HG03025 (cell line): ENCODE results near the gene CDSN.
"Not testable (repeated sequence)": the region's sequence is repeated elsewhere in the genome, so short reads cannot be mapped to it uniquely, and the experiment has no call there.

Source experiments
- ATAC-seq: cut with Tn5 transposase; IDR thresholded peaks from one replicate; pipeline ENCODE4 v1.9.1; 2021; ENCODE audit warnings: mild to moderate bottlenecking, moderate library complexity; ENCODE audit not compliant: unreplicated experiment, low FRiP score

Gene CDSN

DNA sequence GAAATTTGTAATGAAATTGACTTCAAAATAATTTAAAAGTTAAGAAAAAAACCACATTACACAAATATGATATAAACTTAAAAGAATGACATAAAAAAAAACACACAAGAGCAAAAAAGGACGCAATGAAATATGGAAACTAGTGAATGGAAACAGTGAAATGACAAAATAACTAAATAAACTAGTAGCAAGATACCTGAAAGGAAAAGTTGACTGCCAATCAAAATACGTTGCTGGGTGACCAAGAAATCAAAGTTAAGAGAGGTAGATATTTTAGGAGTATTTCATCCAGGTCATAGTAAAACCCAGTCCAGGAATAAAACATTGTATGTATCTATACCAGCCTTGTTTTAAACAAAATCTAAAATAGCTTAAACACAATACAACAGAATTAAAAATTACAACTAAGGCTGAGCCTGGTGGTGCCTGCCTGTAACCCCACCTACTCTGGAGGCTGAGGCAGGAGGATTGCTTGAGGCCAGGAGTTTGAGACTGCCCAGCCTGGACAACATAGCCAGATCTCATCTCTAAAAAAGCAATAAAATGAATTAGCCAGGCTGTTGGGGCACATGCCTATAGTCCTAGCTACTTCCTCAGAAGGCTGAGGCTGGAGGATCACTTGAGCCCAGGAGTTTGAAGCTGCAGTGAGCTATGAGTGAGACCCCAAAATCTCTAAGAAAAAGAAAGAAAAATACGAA is 29.8 kb downstream of the CDSN start:
- no peak for ATAC-seq

DNA sequence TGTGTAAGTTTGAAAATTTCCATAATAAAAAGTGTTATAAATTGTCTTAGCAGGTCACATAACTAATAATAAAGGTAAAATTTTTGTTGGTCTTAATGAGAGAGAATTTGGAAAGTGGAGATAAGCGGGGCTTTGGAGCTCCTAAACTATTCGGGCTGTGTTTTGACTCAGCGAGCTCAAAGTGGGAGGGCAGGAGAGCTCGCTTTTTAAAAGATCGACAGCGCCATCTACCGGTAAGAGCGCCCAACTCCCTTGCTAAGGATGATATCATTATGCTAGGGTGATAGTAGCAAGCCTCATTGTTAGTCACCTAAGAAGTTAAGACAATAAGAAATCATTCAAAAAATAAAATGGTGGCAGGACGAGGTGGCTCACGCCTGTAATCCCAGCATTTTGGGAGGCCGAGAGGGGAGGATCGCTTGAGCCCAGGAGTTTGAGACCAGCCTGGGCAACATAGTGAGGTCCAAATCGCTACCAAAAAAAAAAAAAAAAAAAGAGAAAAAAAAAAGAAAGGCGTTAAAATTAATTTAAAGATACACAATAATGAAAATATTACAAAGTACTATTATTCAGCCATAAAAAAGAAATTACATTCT is 32.7 kb downstream of the CDSN start:
- no peak for ATAC-seq

DNA sequence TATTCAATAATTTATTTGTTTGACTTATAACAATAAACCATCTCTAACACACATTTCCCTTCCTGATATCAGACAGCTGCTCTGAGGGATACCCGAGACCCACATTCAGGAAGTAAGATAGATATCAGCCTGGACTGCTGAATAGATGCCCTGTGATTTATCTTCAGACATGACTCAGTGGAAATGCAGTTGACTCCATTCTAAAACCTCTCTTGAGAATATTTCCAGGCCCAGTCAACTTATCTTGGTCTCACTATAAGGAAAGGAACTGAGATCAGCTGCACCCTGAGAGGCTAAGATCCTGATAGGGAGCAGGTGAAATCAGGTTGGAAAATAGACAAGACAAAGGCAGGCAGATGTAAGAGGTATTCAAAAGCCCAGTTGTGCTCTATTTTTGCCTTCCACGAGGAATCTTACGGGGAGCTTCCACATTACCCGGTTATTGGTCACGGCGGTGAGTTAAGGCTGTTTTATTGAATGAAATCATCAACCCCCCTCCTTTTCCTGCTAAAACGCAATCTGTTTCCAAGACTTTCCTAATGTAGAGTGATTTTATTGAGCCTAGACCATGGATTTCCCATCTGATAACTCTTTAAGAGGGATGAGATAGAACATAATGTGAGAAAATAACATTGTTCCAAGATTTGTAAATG is 33.3 kb downstream of the CDSN start:
- no peak for ATAC-seq

DNA sequence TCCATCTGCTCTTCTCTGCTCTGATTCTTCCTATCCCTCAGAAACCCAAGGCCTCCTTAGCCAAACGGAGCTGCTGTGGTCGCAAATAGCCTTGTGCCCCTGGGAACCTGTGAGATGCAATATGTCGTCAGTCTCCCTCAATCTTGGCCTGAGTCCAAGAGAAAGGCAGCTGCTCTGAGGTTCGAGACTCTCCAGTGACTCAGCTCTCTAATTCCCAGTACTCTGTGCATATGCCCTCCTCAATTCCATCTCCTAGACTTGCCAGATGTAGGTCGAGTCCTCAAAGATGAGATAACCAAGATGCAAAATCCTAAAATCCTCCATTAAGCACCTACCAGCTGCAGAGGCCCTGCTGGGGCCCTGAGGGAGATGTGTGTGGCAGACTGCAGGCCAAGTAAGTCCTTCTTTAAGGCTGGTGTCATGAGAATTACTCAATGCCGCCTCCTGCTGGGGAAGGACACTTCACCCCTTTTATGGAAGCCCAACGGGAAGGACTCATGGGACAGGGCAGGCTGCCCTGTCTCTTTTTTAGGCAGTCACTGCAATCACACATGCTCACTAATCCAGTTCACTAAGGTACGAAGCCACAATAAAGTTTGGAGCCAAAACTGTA is 36.4 kb downstream of the CDSN start:
- ATAC-seq = no peak

DNA sequence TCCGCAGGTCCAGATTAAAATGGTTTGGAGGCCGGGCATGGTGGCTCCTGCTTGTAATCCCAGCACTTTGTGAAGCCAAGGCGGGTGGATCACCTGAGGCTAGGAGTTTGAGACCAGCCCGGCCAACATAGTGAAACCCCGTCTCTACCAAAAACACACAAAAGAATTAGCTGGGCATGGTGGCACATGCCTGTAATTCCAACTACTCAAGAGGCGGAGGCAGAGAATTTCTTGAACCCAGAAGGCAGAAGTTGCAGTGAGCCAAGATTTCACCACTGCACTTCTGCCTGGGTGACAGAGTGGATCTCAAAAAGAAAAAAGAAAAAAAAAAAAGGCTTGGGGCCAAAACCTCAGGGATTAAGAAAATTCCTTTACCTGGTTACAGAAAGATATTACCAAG is 38.4 kb downstream of the CDSN start:
- no peak for ATAC-seq

DNA sequence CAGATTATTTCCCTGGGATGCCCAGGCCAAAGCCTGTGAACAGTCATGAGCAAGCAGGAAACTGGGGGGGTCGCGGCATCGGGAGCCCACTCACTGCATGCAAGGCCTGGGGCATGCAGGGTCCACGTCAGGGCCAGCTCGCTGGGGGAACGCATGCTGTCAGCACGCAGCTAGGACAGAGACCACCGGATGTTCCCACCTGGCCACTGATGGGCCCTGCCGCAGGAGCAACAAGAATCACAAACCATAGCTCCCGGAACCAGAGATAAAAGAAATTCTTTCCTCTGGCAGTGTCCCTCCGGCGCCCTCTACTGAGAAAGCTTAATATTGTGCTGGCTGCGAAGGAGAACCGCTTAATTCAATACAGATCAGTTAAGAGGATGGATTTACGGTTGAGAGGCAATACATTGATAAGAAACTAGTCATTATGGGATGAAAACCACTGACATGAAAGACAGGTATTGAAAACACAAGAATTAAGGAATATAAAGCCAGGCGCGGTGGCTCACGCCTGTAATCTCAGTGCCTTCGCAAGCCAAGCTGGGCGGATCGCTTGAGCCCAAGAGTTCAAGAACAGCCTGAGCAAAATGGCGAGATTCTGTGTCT is 40.5 kb downstream of the CDSN start:
- ATAC-seq = no peak

DNA sequence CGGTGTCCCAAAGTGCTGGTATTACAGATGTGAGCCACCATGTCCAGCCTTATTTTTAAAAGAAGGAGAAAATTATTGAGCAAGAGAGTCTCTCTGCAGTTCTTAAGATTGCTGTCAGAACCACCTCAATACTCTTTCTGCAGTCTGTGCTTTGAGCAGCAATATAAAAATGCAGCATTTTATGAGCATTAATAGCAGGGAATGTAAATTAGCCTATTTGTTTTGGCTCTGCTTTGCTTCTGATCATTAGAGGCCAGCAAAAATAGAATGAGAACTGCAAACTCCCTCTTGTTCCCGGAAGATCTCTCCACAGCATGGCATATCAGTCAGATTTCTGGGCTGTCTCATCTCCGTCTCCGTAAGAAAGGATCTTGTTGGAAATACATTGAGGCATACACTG is 43.6 kb downstream of the CDSN start:
- no peak for ATAC-seq

DNA sequence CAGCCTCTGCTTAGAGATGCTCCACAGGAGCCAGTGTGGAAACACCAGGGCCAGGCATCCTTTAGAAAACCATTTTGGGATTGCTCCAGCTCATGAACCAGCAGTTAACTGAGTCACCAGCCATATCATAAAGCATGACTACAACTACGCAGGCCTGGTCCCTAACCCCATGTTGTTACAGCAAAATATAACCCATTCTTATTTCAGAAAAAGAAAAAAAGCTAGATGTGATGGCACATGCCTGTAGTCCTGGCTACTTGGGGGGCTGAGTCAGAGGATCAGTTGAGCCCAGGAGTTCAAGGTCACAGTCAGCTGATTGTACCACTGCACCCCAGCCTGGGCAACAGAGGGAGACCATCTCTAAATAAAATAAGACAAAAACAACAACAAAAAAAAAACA is 44.7 kb downstream of the CDSN start:
- ATAC-seq = no peak

DNA sequence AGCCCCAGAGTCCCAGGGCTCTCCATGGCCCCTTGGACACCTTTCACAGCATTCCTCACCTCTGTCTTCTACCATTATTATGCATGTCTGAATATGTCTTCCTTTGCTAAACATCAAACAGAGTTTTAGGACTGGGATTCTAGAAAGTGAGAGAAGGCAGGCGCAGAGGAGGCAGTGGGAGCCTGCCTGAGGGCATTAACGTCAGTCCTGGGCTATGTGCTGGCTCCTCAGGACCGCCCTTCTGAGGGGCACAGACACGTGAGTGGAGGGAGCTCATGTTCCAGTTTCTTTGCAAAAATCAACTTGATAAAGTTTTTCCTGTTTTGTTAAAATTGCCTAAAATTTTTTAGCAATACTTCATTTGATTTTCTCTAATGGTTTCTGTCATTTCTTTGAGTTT is 45.8 kb downstream of the CDSN start:
- ATAC-seq = no peak

DNA sequence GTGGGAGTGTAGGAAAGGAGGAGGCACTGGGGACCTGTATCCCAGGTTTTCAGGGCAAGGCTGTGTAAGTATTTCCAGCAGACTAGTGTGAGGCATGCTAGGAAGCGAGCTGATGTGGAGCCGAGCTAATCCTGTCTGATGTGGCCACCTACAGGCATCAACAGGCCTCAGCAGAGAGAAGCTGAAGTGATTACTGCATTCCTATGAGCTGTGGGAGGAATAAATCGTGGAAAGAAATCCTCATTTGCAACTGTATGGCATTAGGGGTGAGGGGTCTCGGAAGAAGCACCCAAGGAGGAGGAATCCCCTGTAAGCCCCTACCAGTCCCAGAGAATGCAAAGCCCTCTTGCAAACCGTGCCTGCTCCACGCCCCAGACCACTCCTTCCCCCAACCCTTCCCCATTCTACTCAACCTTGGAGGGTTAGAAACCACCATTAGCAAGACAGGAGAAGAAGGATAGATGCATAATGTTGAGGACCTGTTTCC is 49.5 kb downstream of the CDSN start:
- no peak for ATAC-seq

DNA sequence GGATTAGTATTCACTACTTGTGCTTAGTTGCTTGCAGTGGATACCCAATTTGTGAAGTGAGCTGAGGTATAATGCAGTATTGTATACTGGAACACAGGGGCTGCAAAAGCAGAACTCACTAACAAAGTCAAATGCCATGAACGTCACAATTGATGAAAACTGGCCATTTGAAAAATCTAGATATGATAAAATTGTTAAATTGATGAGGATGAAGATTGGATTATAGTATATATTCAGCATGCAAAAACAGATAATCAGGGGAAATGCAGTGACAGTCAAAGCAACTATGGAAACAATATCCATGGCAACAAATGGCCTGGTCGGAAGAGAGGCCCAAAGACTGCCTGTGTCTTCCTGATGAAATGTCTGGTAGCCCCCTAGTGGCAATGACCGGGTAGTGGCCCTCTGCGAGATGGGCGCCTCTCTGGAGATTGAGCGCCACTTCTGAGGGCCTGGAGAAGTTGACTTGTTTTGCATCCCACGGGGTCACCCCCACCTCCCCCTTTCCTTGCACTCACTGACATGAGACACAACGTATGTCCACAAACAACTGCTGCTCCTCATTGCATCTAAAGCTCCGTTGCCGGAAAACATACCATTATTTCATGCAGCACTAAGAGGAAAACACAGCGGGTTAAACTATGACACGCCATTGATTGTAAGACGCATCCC is 51.4 kb downstream of the CDSN start:
- no peak for ATAC-seq

DNA sequence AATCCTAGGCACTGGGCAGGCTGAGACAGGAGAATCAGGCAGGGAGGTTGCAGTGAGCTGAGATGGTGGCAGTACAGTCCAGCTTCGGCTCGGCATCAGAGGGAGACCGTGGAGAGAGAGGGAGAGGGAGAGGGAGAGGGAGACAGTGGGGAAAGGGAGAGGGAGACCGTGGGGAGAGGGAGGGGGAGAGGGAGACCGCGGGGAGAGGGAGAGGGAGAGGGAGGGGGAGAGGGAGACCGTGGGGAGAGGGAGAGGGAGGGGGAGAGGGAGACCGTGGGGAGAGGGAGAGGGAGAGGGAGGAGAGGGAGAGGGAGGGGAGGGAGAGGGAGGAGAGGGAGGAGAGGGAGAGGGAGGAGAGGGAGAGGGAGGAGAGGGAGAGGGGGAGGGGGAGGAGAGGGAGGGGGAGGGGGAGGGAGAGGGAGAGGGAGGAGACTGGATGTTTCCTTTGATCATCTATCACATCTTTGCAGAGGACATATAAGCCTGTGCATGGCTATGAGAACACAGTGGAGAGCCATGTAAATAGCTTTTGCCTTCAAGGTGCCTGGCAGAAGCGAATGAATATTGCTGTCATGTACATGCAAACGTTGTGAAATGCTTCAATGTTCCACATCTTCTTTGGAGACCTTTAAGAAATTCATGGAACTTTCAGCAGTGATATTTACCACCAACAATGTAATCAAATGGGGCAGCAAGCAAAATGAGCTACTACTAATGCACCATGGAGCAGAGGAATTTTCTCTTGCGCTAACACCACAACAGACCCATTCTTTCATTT is 52.2 kb downstream of the CDSN start:
- ATAC-seq = not testable (repeated sequence)

DNA sequence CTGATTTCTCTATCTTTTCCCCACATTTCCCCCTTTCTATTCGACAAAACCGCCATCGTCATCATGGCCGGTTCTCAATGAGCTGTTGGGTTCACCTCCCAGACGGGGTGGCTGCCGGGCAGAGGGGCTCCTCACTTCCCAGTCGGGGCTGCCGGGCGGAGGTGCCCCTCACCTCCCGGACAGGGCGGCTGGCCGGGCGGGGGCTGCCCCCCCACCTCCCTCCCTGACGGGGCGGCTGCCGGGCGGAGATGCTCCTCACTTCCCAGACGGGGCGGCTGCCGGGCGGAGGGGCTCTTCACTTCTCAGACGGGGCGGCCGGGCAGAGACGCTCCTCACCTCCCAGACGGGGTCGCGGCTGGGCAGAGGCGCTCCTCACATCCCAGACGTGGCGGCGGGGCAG is 53.2 kb downstream of the CDSN start:
- ATAC-seq = not testable (repeated sequence)

DNA sequence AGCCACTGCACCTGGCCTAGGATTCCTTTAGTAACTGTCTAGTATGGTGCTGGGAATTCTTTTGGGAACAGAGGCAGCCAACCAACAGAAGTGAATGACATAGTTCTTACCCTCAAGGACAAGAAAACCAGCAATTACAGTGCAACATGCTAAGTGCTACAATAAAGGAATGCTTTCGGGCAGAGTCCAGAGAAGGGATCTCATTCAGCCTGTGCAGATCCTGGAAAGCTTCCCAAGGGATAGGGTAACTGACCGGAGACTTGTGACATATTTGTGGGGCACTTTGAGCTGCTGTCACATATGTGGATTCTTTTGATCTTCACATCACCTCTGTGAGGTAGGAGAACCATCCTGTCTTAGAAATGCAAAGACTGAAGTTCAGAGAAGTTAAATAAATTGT is 54.7 kb downstream of the CDSN start:
- ATAC-seq = no peak
